Neutrophil (primary cell): ENCODE data around the gene ADRA2B.
A peak's percentile ranks its signal among the peaks of the same experiment; 100 is the strongest.
"Not testable (repeated sequence)": the region's sequence is repeated elsewhere in the genome, so short reads cannot be mapped to it uniquely, and the experiment has no call there.

Experiments
- H3K27ac ChIP-seq: fragments of 200-600 bp; sonication (generic); 2 replicates; pipeline ENCODE4 v1.5.1; 2016; ENCODE audit warnings: mild to moderate bottlenecking, moderate library complexity
- H3K27me3 ChIP-seq: fragments of 200-600 bp; sonication (generic); 2 replicates; pipeline ENCODE4 v1.6.0; 2016; ENCODE audit warnings: mild to moderate bottlenecking
- H3K36me3 ChIP-seq: fragments of 200-600 bp; sonication (generic); 2 replicates; pipeline ENCODE4 v1.5.1; 2017
- H3K4me1 ChIP-seq, 2 experiments: fragments of 200-600 bp in 1 of 2; sonication (generic) in 1 of 2; 1 replicate in 1 of 2; 2 replicates in 1 of 2; pipeline versions ENCODE4 v1.5.1 to v1.6.1; 2013 to 2016; ENCODE audit warnings: low read depth in 1 of 2, low read length in 1 of 2, mild to moderate bottlenecking in 1 of 2, moderate library complexity in 1 of 2; ENCODE audit not compliant: control insufficient read depth in 1 of 2, insufficient read depth in 1 of 2
- H3K4me3 ChIP-seq, 2 experiments: fragments of 200-600 bp in 1 of 2; sonication (generic) in 1 of 2; 1 replicate in 1 of 2; 2 replicates in 1 of 2; pipeline ENCODE4 v1.5.1; 2013 to 2016; ENCODE audit warnings: low read depth in 1 of 2, low read length in 1 of 2, mild to moderate bottlenecking in 1 of 2, moderate library complexity in 1 of 2
- H3K9me3 ChIP-seq: fragments of 200-600 bp; sonication (generic); 2 replicates; pipeline ENCODE4 v1.5.1; 2016
- CTCF ChIP-seq: fragments of 200-600 bp; sonication (generic); IDR thresholded peaks from 2 replicates; pipeline ENCODE4 v1.5.1; 2016; ENCODE audit warnings: antibody characterized with exemption

The ADRA2B gene

GRCh38 chr2:96116424-96116878, at the start of gene ADRA2B:
TSS of gene ADRA2B (minus strand) at chr2:96116571. CDS start at chr2:96116149, 422 bp downstream.
- H3K9me3 ChIP-seq, result no peaks in the 10 kb centered on the region
- TF ChIP-seq CTCF, result no peak
- peaks cover 3 to 17% of the 10 kb centered on the region in 2 experiments for H3K4me1 ChIP-seq
- no peaks in the 10 kb centered on the region for H3K36me3 ChIP-seq
- H3K27me3 ChIP-seq, result peaks cover 83% of the 10 kb centered on the region
- peak within 1 kb of the TSS; percentile 56 to 65 for H3K4me3 ChIP-seq
- H3K27ac ChIP-seq, result no peak within 1 kb of the TSS

GRCh38 chr2:96164459-96165184, 48.3 kb upstream of the ADRA2B start:
- Histone ChIP-seq H3K4me1 (no peaks in the 10 kb centered on the region), H3K27ac (no peak overlapping the region), H3K36me3 (no peaks in the 10 kb centered on the region), H3K27me3 (no peaks in the 10 kb centered on the region), H3K9me3 (no peaks in the 10 kb centered on the region), H3K4me3 (no peak overlapping the region)
- no peak for TF ChIP-seq CTCF

- no peaks in the 10 kb centered on the region for H3K27me3 ChIP-seq
- no peaks in the 10 kb centered on the region for H3K9me3 ChIP-seq
- no peaks in the 10 kb centered on the region for H3K36me3 ChIP-seq
- TF ChIP-seq CTCF, result no peak
- H3K27ac ChIP-seq, result no peak overlapping the region
- H3K4me1 ChIP-seq, result no peaks in the 10 kb centered on the region
- no peak overlapping the region for H3K4me3 ChIP-seq
These were observed 47.5 kb upstream of the ADRA2B start for GRCh38 chr2:96163768-96164429.

GRCh38 chr2:96163415-96163767, 47.0 kb upstream of the ADRA2B start:
- Histone ChIP-seq H3K9me3 (no peaks in the 10 kb centered on the region), H3K27me3 (no peaks in the 10 kb centered on the region), H3K4me1 (no peaks in the 10 kb centered on the region), H3K27ac (no peak overlapping the region), H3K36me3 (no peaks in the 10 kb centered on the region), H3K4me3 (no peak overlapping the region)
- no peak for TF ChIP-seq CTCF

- Histone ChIP-seq H3K27me3 (no peaks in the 10 kb centered on the region), H3K36me3 (no peaks in the 10 kb centered on the region), H3K4me3 (no peak overlapping the region), H3K9me3 (no peaks in the 10 kb centered on the region), H3K4me1 (peaks cover 6 to 8% of the 10 kb centered on the region in 2 experiments), H3K27ac (no peak overlapping the region)
- no peak for TF ChIP-seq CTCF
These were observed 45.5 kb upstream of the ADRA2B start for GRCh38 chr2:96161898-96162297.

- not testable (repeated sequence) for H3K4me1 ChIP-seq, H3K9me3 ChIP-seq, H3K27ac ChIP-seq, H3K36me3 ChIP-seq, H3K27me3 ChIP-seq, H3K4me3 ChIP-seq
These were observed 44.0 kb upstream of the ADRA2B start for GRCh38 chr2:96160366-96160765.
